ENCODE data around the gene PEX14. TPM values are rescaled to one million over a fixed set of nuclear protein-coding genes. Genes with fewer than 3 reads are reported as not detected.

The PEX14 gene
- total RNA-seq, 1 donor = 17.3 TPM

GRCh38 chr1:10639011-10639774 is 164.4 kb downstream of the PEX14 start:
- DNase-seq (ENCODE audit: low read depth) = no peak
- no peak overlapping the region for H3K4me3 ChIP-seq (ENCODE audit: low read depth, low read length)
- no peak for TF ChIP-seq CTCF (IDR thresholded peaks at IDR 0.05; ENCODE audit: insufficient read depth, low read depth, low read length)

- no peak for DNase-seq (ENCODE audit: low read depth)
- TF ChIP-seq CTCF (IDR thresholded peaks at IDR 0.05; ENCODE audit: insufficient read depth, low read depth, low read length) = no peak
- no peak overlapping the region for H3K4me3 ChIP-seq (ENCODE audit: low read depth, low read length)
These were observed 165.2 kb downstream of the PEX14 start for GRCh38 chr1:10639775-10640578.

DNA sequence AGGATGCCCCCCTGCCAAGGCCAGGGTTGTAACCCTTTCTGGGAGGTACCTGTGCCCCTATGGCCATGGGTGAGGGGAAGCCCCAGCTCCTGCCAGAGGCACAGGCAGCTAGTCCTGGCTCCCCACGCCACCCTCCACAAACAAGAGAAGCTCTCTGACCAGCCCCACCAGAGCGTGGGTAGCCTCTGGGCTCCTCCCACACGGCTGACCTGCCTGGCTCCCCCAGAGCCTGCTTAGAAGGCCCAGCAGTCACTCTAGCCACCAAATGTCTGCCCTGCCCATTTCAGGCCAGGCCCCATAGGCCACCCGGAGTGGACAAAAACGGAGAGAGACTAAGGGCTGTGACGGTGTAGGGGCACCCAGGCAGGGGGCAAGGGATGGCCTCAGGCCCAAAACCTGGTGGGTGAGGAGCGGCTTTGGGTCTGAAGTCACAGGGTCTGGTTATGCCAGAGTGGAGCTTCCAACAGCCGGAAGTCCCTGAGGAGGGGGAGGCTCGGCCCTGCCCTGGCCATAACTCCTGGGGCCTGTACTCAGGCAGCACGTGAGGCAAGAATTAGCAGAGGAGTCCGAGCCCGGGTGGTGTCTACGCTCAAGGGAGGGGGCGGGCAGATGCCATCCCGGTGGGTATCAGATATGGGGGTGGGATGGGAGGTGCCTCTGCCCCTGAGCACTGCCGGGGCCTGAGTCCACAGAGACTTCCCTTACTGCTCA is 166.2 kb downstream of the PEX14 start:
- TF ChIP-seq CTCF (IDR thresholded peaks at IDR 0.05; ENCODE audit: insufficient read depth, low read depth, low read length) = no peak
- DNase-seq (ENCODE audit: low read depth) = no peak
- no peak overlapping the region for H3K4me3 ChIP-seq (ENCODE audit: low read depth, low read length)

DNA sequence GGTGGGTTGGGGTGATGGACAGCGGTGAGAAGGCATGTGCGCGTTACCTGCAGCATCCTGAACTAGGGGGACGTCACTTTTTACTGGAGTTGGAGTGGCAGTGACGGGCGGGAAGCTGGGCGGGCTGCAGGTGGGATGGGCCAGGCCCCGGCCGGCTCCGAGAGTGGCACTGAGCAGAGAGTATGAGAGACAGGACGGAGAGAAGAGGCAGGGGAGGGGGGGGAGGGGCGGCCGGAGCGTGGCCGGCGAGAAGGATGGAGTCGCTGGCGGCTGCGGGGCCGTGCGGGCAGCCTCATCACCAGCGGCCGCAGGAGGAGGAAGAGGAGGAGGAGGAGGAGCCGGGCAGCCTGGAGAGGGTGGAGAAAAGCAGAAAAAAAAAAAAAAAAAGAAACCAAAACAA is 167.2 kb downstream of the PEX14 start:
- DNase-seq (ENCODE audit: low read depth) = no peak
- no peak overlapping the region for H3K4me3 ChIP-seq (ENCODE audit: low read depth, low read length)
- TF ChIP-seq CTCF (IDR thresholded peaks at IDR 0.05; ENCODE audit: insufficient read depth, low read depth, low read length) = no peak

DNA sequence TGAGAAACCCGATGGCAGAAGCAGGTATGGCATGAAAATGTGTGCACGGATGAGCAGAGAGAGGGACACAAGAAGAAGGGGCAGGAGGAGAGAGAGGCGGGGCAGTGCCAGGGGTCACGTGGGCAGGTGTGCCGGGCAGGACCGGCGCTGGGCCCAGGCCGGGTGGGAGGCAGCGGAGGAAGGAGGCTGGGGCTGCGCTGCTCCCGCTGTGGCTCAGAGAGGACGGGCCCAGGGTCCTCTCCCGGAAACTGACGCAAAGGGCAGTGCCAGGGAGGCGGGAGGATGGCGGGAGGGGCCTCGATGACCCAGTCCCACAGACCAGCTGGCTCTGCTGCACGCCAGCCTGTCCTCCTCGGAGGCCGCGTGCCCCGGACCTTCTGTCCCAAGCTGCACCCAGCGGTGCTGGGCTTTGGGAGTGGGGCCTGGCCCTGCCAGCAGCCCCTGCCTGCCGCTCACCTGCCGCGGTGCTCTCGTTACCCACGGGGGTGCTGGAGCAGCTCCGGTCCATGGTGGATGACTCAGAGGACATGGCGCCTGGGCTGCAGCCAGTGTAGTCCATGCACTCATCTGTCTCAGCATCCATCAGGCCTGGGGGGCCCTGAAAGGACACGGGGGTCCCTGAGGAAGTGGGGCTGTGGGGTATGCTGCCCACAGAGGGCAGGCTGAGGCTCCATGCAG is 167.8 kb downstream of the PEX14 start:
- no peak overlapping the region for H3K4me3 ChIP-seq (ENCODE audit: low read depth, low read length)
- TF ChIP-seq CTCF (IDR thresholded peaks at IDR 0.05; ENCODE audit: insufficient read depth, low read depth, low read length) = no peak
- DNase-seq (ENCODE audit: low read depth) = no peak

GRCh38 chr1:10643607-10644306 is 169.0 kb downstream of the PEX14 start:
- no peak for TF ChIP-seq CTCF (IDR thresholded peaks at IDR 0.05; ENCODE audit: insufficient read depth, low read depth, low read length)
- H3K4me3 ChIP-seq (ENCODE audit: low read depth, low read length) = no peak overlapping the region
- no peak for DNase-seq (ENCODE audit: low read depth)

Measured in fibroblast of villous mesenchyme (primary cell).